Bronchial epithelial cell (primary cell): Measurements from ENCODE around the gene HACD2. TPM values are rescaled to one million over a fixed set of nuclear protein-coding genes. Genes with fewer than 3 reads are reported as not detected.

Source experiments
- DNase-seq: peaks from one replicate; pipeline ENCODE4 v3.0.0-alpha.2; 2010; ENCODE audit warnings: low read depth
- FAIRE-seq: peaks from 2 replicates; lab custom pipeline; 2011; peaks lifted over from hg19 to GRCh38; lab: Jason Lieb, UNC
- H3K27me3 ChIP-seq: 2 replicates; pipeline ENCODE4 v1.5.1; 2011; ENCODE audit warnings: low read length; ENCODE audit not compliant: control insufficient read depth, insufficient read depth
- H3K36me3 ChIP-seq: 2 replicates; pipeline ENCODE4 v1.5.1; 2011; ENCODE audit warnings: low read length; ENCODE audit not compliant: control insufficient read depth, insufficient read depth
- H3K4me3 ChIP-seq: 2 replicates; pipeline ENCODE4 v1.5.1; 2011; ENCODE audit warnings: mild to moderate bottlenecking, low read depth, low read length, control low read depth
- total RNA-seq: library from RNA; depleted of rRNA; stranded (reverse); fragments of >200 nt; gene quantifications from 2 replicates; pipeline ENCODE4 v1.2.1, GENCODE V29; 2014
- TF ChIP-seq, protein P1 (sequence below): IDR thresholded peaks from 2 replicates; pipeline ENCODE4 v1.5.1; 2011; ENCODE audit warnings: mild to moderate bottlenecking, moderate library complexity, low read length, control low read depth, inconsistent platforms; ENCODE audit not compliant: insufficient read depth, severe bottlenecking

Gene HACD2
- total RNA-seq, 1 donor from 2014 or later, result 46.6 TPM

DNA sequence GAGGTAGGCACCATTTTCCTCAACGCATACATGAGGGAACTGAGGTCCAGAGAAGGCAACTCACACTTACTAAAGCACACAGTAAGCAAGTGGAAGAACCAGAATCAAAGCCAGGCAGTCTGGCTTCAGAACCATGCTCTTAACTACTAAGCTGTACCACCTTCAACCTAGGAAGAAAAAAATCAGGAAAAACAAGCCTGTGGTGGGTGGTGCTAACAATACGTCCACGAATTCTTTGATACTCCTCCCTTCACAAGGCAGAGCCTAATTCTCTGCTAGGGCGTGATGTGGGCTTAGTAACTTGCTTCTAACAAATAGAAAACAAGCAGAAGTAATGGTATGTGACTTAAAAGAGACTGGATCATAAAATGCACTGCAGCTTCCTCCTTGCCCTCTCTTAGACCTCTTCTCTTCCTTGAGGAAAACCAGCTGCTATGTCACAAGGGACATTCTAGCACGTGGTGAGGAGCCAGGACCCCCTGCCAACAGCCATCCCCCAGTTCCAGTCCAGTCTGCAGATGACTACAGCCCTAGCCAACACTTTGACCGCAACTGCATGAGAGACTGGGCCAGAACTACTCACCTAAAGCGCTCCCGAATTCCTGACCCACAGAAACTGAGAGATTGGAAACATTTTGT is 36.9 kb downstream of the HACD2 start:
- TF ChIP-seq, protein P1, sequence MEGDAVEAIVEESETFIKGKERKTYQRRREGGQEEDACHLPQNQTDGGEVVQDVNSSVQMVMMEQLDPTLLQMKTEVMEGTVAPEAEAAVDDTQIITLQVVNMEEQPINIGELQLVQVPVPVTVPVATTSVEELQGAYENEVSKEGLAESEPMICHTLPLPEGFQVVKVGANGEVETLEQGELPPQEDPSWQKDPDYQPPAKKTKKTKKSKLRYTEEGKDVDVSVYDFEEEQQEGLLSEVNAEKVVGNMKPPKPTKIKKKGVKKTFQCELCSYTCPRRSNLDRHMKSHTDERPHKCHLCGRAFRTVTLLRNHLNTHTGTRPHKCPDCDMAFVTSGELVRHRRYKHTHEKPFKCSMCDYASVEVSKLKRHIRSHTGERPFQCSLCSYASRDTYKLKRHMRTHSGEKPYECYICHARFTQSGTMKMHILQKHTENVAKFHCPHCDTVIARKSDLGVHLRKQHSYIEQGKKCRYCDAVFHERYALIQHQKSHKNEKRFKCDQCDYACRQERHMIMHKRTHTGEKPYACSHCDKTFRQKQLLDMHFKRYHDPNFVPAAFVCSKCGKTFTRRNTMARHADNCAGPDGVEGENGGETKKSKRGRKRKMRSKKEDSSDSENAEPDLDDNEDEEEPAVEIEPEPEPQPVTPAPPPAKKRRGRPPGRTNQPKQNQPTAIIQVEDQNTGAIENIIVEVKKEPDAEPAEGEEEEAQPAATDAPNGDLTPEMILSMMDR, result no peak
- FAIRE-seq, result no peak
- DNase-seq, result no peak
- H3K4me3 ChIP-seq, result no peak overlapping the region
- peaks cover 12% of the 10 kb centered on the region for H3K36me3 ChIP-seq
- no peaks in the 10 kb centered on the region for H3K27me3 ChIP-seq

DNA sequence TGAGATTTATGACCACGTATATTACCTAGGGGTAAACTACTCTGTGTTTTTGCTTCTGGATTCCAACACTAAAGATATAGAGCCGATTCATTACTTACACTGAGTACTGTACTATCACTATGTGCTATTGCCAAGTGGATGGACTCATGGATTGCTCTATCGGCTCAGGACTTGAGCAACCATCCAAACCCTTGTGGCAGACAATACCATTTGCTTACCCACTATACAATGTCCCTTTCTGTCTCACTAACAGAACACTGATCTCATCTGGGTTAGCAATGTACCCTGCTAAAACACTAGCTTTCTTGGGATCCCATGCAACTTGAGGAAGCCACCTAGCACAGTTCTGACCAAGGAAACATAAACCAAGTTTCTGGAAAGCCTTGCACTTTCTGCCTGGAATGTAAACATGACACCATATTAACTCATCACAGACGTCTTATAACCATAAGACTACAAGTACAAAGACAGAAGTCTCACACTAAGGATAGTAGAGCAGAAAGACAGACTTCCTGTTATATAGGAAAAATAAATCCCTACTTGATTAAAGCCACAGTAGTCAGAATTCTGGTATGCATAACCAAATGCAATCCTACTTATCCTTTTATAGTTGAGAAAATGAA is 38.6 kb downstream of the HACD2 start:
- Histone ChIP-seq H3K4me3 (no peak overlapping the region), H3K27me3 (no peaks in the 10 kb centered on the region), H3K36me3 (peaks cover 12% of the 10 kb centered on the region)
- DNase-seq, result peak; percentile 77
- TF ChIP-seq, protein P1, result no peak
- FAIRE-seq, result peak; percentile 13

DNA sequence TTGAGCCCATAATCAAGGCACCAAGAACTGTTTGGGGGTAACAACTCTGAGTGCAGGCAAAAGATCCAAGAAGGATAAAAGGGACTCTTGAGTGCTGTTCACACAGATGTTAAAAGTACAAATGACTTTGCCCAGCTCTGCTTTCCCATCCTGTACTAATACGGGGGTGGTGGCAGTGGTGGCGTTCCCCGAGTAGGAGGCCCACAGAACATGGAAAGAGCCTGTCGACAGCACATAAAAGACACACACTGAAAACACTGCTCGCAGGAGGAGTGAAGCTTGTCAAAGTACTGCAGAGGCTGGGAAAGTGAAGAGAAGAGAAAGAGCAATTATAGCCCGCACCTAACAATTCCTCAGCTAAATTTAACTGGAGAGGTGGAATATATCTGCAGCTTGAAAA is 40.9 kb downstream of the HACD2 start:
- Histone ChIP-seq H3K4me3 (no peak overlapping the region), H3K27me3 (no peaks in the 10 kb centered on the region), H3K36me3 (no peaks in the 10 kb centered on the region)
- TF ChIP-seq, protein P1, result no peak
- DNase-seq, result no peak
- no peak for FAIRE-seq

DNA sequence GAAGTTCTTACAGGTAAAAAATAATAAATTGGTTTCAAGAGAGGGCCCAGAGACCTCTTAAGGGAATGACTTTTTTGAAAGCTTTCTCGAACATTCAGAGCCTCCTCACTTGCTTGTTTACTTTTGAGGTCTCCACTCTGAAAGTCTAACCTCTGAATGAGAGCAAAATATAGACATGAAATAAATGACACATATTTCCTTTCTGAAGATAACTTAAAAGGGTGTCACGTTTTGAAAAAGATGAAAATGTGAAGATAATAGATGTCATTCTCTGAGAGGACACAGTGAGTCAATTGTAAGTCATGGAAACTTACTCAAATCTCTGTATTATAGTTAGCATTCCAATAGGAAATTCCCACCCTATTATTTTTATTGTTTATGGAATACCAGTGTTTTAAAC is 44.6 kb downstream of the HACD2 start:
- no peaks in the 10 kb centered on the region for H3K27me3 ChIP-seq
- DNase-seq, result no peak
- H3K4me3 ChIP-seq, result no peak overlapping the region
- no peak for FAIRE-seq
- no peaks in the 10 kb centered on the region for H3K36me3 ChIP-seq
- TF ChIP-seq, protein P1, result no peak

DNA sequence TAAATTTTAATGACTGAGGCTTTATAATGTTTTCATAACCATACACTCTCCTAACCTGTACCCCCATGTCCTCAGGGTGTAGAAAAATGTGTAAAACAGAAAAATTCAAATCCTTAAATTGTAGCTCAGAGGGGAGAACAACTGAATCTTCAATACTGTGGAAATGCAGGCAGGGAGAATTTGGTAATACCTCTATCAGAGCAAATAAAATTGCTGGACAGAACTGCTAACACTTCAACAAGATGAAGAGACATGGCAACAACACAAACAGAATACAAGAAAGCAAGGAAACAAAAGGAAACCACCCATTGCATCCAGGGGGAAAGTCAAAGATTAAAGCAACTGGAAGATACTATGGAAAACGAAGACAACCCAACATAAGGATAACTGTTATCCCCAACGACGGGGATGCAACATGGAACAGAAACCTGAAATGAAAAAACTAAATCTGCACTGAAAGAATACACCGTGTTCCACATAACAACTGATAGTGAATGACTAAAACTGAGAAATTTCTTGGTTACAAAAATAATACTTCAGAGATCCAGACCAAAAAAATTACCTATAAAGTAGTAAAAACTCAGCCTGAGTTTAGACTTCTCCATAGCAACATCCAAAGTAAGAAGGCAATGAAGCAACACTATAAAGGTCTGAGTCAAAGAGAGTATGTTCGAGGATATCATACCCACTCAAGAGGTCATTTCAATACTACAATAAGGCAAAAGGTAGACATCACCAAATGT is 48.5 kb downstream of the HACD2 start:
- no peak for FAIRE-seq
- no peaks in the 10 kb centered on the region for H3K27me3 ChIP-seq
- no peak for DNase-seq
- TF ChIP-seq, protein P1, result no peak
- peaks cover 2% of the 10 kb centered on the region for H3K36me3 ChIP-seq
- H3K4me3 ChIP-seq, result no peak overlapping the region
